ENCODE data around the gene AIFM1.

The AIFM1 gene

DNA sequence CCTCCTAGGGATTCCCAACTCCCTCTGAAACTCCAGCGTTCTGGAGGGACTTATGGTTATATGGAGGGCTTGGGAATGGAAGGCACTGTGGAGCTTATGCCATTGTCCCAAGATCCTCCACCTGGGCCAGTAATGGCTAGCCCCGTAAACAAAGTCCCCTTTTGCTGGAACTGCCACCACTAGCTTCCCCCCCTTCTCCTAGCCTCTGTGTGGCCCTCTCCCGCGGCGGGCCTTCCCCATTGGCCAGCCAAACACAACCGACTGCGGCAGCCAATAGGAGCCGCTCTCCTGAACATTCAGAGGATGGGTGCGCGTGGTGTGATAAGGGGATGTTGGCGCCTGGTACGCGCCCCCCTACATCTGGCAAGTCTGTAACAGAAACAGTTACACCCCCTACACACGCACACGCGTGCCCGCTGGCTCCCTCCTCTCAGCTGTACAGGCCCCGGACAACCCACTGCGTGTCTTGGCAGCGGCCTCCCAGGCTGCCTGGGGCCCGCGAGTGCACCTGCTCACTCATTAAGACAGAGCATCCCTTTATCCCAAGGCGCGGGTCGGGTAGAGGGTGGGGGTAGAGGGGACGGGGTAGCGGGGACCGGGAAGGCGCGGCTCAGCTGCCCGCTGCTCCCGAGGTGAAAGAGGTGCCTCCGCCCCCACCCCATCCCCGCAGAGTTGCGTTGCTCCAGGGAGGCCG lies 5.3 kb upstream of the AIFM1 start:
- DNase-seq, result no peak

DNA sequence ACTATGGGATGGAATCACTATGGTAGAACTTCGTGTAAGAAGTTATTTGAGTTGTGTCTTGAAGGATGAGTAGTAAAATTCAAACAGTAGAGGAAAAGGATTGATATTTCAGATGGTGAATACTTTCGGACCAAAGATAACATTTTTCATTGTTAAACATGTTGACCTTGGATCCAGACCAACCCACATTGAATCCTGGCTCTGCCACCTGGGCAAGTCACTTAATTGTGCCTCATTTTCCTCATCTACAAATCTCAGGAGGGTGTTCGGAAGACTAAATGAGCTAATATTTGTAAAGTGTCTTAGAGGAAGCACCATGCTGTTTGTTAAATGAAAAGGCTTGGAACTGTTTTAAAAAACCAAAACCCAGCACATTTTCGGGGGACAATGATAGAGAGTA lies 1.4 kb upstream of the AIFM1 start:
- no peak for DNase-seq

DNA sequence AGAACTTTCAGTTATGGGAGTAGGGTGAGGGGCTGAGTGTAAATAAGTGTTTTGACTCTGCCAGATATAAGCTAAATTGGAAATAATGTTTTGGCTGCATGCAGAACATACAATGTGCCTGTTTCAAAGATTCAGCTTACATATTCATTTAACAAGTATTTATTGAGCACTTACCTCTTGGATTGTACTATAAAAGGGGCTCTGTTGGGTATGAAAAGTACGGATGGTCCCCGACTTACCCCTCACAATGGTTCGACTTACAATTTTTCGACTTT lies 799 bp upstream of the AIFM1 start:
- DNase-seq, result no peak

DNA sequence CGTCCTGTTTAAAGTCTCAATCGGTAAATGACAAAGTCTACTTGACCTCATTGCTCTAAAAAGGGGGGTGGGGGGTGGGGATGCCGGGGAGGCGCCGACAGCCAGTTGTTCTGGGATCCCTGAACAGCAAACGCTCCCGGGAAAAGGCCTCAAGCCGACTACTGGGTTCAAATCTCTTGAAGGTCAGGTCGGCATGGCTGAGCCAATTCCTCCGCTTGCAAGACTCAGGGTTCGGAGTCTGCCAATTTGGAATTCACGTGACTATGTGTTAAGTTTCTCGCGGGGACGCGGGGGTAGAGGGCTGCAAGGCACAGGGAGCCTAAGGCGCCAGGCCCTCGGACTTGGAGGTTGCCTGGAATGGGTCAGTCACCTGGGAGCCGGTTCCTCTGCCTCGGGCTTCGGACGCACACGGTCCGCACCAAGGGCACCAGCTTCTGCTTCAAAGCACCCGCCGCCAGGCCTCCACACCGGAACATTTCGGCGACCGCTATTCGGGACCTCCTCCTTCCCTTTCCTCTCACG lies 399 bp downstream of the AIFM1 start:
- DNase-seq, result no peak

DNA sequence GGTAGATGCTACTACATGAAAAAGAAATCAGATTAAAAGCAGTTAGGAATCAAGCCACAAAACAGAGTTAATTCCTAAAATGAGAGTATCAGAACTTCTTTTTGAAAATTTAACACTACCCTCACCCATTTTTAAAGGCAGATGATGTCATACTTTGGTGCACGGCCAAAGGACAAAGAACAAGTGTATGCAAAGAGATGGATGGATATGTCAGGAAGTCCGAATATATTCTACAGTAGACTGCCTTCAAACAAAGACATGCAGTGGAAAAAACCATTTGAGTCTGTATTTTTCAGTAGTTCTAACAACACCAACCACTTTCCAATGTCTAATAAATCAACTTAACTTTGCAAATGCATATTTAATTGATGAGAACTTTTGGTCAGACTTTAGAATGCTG lies 2.2 kb downstream of the AIFM1 start:
- no peak for DNase-seq

DNA sequence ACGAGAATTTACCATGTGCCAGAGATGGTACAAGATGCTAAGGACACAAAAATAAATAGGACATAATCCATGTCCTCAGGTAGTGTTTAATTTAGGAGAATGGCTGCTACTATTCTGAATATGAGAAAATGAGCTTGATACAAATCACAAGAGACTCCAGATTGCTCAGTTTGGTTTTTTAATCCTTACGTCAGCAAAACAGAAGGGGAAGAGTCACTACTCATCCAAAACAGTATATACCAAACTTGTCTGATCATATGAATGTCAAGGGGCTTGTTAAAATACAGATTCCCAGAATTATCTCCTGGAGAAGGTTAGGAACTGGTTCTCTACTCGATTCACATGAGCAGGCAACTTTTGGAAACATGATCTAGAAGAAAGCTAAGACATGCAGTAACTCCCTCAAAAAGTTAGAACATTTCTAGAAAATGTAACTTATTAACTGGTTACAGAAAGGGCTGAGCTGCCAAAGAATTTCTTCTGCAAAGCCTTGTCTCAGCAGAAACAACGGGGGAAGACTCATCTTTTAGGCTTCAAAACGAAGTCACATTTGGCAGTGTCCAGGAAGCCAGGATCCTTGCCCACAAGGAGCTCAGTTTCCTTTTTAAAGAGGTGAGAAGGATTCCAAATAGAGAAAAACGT lies 3.4 kb downstream of the AIFM1 start:
- no peak for DNase-seq

DNA sequence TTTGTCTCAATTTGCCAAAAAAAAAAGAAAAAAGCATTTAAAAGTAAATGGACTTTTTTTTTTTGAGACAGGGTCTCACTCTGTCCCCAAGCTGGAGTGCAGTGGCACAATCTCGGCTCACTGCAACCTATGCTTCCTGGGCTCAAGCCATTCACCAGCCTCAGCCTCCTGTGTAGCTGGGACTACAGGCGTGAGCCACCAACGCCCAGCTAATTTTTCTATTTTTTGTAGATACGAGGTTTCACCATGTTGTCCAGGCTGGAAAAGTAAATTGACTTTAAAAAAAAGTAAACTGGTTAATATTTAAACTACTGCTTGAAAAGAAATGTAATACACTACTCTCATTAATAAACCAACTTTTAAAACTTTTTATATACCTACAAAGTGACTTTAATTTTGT lies 5.9 kb downstream of the AIFM1 start:
- DNase-seq, result no peak

DNA sequence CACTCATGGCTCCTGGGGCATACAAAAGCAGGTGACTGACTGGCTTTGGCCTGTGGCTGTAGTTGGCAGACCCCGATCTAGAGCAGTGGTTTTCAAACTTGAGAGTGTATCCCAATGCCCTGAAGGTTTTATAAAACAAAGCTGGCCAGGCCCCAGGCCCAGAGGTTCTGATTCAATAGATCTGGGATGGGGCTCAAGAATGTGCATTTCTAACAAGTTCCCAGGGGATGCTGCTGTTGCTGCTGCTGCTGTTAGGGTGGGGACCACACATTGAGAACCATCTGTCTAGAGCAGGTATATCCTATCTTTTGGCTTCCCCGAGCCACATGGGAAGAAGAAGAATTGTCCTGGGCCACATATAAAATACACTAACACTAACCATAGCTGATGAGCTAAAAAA lies 7.3 kb downstream of the AIFM1 start:
- DNase-seq, result no peak

DNA sequence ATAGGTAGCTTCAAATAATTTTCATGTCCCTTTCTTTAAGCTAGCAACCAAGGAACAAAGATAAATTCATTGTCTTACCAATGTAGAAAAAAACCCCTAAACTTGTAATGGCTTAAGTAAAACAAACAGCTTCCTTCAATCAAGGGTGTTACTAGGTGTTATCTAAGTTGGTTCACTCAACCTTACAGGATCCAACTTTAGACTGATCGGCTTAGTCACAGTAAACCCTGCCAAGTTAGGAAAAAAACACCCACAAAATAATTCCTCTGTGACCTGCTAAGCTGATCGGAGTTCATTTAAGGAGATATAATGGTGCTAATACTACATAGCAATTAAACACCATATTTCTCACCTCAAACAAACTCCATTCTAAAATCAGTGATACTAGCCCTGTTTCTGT lies 10.1 kb downstream of the AIFM1 start:
- no peak for DNase-seq

DNA sequence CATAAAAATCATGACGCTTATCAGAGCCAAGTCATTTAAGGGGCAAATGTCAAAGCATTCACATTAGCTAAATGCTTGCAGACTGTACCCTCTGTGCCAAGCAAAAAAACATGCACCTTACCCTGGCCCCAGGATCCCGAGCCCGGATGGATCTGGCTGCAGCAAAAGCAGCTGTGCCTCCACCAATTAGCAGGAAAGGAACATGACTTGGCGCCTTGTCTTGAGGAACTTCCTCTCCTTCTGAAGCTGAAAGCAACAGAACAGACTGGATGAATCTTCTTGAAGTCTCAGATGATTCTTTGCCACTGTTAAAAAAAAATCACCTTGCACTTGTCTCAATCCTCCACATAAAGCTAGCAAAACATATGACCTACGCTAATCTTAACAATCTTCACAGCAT lies 18.0 kb downstream of the AIFM1 start:
- DNase-seq, result no peak

DNA sequence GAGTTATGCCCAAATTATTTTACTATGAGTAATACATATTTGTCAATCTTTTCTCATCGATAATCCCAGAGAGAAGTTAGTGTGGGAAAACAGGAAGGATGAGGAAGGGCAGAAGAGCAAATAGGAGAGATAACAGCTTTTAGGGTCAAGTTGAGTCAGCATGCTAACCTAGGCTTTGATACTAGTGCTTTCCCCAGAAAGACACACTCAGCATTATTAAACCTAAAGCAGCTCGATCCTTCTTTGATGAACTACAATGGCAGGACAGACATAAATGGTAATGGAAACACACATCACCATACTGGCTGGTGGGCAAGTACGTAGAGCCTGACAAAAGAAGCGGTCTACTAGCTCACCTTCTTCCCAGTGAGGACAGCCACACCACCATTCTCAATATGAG lies 20.5 kb downstream of the AIFM1 start:
- DNase-seq, result no peak

DNA sequence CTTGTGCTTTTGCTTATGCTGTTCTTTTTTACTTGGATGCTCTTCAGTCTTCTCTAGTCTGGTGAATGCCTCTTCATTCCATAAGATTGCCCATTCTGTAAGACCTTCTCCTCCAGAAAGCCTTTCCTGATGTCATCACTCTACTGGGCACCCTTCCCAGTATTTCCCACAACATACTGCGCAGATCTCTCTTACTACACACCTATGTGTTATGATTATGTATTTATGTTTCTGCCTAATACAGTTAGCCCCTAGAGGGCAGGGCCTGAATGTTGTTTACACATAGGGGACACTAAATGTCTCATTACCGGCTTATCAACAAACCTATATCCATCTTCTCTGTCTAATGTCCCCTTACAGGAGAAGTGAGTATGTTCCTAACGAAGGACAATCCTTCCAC lies 21.1 kb downstream of the AIFM1 start:
- no peak for DNase-seq

DNA sequence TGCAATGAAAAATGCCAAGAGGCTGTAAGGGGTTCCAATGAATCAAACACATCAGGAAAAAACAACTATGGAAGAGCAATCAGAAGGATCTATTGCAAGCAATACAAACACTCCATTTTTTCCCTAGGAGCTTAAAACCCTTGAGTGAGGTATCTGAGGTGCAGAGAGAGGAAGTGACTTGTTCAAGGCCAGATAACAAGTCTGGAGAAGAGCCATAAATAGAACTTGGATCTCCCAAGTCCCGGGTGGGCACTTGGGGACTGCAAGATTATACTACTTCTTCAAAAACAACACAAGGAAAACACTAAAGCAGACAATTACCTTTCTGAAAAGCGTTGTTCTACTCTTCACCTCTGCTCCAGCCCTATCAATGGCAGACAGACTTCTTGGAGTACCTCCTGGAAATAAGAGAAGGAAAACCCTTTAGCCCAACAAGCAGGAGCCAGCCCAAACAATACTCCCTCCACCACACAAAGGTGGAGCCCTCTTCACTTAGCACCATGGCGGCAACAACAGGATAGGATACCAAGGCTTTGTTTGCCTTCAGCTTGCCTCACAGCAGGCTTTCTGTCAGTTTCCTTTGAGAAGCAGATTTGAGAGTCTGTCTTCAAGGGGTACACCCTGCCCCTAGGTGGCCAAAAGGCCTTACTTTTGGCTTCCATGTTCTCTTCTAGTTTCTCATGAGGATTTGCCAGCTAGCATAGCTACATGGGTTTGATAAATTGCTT lies 26.0 kb downstream of the AIFM1 start:
- no peak for DNase-seq

DNA sequence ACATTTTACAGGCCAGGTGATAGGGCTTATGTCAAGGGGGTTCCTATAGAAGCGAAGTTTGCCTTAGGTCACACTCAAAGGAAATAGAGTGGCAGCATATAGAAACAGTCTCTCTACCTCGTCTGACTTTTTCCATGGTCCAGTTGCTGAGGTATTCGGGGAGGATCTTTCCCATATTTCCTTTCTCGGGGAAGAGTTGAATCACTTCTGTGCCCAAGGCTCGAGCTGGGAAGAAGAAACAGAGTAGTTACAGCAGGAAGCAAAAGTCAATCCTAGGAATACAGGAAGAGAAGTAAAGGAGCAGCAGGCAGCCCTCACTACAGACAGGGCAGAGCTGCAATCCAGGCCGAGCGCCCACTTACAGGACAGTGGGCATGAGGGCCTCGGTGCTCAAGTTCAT lies 28.7 kb downstream of the AIFM1 start:
- no peak for DNase-seq

DNA sequence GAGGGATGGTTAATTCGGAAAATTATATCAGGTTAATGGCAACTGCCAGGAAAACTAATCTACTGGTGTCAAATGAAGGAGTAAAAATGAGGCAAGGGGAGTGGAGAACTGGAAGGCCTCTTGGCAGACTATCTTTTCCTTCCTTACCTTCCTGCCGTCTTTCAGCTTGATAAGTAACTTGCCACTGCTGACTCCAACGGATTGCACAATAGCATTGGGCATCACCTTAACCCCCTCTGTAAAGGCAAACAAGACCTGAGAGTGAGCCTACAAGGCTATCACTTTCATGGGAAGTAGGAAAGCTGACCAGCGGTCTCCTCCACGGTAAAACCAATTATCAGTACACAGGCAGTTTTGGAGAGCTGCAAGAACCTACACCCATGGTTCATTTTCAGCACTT lies 29.1 kb downstream of the AIFM1 start:
- no peak for DNase-seq

DNA sequence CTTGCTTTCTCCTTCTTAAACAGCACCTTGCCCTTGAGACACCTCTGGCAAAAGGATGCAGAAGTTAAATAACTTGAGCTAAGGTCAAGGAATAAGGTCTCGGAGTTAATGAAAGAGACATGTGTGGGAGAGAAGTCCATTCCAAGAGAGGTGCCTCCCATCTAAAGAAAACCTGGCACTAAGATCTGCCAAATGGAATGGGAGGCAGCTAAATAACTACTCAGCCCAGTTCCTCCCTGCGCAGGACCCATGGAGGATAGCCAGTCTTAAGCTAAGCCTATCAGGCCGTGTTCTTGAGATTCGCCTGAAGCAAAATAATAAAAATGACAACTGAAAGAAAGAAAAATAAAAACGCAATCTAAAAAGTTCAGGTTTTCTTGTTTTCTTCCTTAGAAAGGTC lies 34.7 kb downstream of the AIFM1 start:
- DNase-seq, result no peak

DNA sequence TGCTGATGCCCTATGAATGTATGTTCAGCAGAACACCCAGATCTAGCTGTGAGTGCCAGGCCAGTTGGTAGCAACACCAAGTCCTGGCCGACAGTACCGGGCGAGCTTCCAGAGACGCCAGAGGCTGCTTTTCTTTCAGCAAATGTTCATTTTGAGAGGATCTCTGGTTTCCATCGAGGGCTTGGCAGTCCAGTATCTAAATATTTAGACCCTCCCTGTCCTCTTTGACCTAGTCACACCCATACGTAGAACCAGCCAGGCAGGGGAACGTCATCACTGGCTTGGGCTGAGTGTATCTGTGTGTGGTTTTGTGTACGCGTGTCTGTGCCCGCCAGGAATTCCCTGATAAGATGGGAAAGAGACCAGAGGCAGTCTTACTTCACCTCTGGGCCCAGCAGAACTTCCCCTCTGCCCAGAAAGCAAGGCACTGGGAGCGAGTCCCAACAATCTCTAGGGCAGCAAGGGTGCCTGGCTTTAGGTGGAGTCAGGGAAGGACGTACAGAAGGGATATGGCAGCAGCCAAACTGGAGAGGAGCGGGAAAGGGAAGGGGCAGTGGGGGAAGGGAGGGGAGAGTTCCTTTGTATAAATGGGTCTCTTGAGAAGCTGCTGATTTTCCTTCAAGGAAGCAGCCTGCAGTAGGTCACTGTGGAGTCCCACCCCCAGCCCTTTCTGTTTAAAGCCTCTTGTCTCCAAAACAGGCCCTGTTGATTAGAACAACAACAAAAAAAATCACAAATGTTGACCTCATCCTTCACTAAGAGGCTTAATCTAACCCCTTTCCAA lies 40.4 kb downstream of the AIFM1 start:
- DNase-seq, result no peak

DNA sequence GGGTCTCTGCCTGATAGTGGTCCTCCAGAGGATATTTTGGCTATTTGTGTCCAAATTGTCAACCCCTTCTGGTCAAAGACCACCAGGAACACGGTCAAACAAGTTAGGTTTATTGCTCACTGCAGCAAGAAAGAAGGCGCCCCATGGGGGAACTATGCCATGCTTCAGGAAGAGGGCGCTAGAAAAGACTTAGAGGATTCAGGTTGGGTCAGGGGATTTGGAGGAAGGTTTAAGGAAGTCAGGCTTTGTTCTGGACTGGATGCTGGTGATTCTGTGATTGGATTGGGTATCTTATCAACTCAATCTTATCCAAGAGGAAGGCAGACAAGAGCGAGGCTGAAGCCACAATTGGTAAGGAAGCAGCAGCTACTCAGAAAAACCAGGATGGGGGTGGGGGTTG lies 41.1 kb downstream of the AIFM1 start:
- no peak for DNase-seq

DNA sequence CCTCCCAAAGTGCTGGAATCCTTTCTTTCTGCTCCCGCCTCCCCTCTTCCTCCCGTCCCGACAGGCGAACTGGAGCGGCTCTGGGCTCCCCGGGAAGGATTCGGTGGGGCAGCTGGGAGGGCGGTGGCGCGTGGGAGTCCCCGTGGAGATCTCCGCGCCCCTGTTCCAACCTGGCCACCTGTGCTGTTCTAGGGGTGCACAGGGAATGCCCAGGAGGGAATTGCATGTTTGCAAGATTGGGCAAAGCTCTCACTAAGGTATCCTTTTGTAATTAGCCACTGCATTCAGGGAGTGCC lies 44.2 kb downstream of the AIFM1 start:
- DNase-seq, result no peak

DNA sequence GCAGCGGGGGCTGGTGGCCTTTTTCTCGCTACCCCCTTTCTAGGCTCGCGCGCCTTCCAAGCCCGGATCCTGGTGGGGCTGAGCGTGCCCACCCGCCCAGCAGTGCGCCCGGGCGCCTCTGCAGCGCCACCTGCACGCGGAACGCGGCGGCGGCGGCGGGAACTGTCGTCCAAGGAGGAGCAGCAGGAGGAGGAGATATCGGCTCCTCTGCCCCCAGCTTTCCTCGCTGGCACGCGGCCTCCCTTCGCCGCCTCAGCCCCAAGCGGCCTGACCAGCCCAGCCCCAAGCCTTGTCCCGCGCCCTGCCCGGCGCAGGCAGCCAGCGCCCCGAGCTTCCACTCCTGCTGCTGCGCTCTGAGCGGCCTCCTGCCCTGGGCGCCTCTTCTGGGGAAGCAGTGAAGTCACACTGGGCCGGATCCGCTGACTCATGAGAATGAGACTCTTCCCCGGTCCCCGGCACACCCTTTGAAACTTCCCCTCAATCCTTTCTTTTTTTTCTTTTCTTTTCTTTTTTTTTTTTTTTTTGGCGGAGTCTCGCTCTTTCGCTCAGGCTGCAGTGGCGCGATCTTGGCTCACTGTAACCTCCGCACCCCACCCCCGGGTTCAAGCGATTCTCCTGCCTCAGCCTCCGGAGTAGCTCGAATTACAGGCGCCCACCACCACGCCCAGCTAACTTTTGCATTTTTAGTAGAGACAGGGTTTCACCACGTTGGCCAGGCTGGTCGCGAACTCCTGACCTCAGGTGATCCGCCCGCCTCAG lies 44.7 kb downstream of the AIFM1 start:
- no peak for DNase-seq

DNA sequence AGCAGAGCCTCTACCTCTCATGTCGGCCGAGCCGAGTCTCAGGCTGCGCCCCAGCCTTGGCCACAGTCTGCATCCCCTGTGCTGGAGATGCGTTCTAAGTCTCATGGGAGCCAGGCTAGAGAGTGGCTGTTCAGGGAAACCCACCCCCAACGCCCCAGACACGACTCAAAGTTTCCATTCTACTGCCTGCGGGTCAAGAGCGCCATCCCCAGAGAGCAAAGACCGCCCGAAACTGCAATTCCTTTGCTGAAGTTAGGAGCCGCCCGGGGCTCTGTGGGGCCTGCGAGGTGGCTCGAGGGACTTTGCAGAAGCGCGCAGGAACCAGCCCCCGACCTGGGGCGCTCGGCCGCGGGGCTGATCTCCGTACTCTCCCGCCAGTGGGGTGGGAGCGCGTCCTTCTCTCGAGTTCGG lies 45.3 kb downstream of the AIFM1 start:
- no peak for DNase-seq

DNA sequence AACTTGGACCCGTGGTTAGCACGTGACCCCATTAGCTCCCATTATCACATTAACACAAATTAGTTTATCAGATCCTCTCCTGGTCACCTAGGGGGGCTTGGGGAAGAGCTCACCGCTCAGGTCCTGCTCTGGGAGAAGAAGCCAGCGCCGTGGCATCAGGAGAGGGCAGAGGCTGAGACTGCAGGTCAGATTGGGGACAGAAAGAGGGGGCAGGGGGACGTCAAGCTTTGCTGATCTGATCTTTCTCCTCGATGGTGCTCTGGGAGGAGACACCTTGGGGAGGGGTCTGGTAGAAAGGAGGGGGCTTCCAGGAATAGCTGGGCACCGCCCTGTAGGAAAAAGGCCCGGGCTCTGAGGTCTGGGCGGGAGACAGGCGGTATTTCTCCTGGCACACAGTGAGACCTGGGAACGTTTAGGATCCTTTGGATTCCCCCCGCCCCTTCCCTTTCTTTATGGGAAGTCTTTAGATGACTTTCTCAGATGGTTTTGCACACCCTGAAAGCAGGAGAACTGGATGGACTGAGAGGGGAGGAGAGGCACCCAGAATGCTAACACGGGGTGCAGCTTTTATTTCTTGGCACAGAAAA lies 46.2 kb downstream of the AIFM1 start:
- no peak for DNase-seq
